CD1c-positive myeloid dendritic cell (primary cell): ENCODE data around the gene PLBD1.

Experiments
- DNase-seq: peaks from one replicate; pipeline ENCODE4 v3.0.0-alpha.2; 2016; ENCODE audit errors: extremely low spot score

Gene PLBD1, protein sequence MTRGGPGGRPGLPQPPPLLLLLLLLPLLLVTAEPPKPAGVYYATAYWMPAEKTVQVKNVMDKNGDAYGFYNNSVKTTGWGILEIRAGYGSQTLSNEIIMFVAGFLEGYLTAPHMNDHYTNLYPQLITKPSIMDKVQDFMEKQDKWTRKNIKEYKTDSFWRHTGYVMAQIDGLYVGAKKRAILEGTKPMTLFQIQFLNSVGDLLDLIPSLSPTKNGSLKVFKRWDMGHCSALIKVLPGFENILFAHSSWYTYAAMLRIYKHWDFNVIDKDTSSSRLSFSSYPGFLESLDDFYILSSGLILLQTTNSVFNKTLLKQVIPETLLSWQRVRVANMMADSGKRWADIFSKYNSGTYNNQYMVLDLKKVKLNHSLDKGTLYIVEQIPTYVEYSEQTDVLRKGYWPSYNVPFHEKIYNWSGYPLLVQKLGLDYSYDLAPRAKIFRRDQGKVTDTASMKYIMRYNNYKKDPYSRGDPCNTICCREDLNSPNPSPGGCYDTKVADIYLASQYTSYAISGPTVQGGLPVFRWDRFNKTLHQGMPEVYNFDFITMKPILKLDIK

DNA sequence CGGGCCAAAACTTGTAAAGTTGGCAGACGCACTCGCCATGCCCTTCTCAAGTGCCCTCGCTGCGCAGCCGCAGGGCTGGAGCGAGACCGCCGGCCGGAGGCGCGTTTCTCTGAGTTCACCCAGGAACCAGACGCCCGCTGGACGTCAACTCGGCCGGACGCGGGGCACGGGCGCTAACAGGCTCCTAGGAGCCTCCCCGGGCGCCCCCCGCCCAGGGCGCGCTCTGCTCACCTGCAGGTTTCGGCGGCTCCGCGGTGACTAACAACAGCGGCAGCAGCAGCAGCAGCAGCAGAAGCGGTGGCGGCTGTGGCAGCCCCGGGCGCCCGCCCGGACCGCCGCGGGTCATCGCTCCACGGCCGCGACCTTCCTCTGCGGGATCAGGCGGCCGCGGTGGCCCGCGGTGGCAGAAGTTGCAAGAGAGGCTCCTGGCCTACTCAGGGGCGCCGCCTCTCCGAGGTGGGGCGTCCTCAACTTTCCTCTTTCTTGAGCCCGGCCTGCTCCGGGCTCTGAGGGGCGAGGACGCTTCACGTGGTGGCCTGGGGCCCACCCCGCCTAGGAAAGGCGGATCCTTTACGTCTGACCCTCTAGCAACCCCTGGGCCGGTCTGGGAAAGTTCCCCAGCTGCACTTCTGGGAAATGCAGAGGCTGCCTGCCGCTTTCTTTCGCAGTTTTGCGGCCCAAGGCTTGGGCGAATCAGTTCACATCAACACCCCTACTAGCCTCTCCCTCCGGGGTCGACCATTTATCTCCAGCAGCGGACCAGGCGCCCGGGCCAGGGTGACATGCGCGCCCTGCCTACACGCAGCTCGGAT is at the start of gene PLBD1:
TSS of gene PLBD1 (minus strand) at position 533 of the 812 bp plus-strand sequence. CDS start at position 346, 187 bp downstream.
- peak; percentile 78 for DNase-seq

DNA sequence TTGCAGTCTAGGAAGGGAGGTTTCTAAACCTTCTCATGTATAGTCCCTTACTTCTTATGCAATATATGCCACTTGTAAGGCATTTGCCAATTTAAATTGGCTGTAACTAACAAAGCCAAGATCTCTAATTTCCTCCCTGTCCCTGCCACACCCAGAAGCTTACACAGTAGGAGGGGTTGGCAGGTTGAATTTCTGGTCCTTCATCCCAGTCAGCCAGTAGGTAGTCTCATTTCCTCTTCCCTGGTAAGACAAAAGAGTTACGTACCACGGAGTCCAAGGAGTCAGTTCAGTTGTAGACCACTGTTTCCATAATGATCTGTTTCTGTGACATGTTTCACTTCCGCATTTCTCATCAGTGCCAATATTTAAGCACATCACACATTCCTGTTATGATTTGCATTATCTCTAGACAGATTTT is 47.0 kb upstream of the PLBD1 start:
- DNase-seq = peak; percentile 86

DNA sequence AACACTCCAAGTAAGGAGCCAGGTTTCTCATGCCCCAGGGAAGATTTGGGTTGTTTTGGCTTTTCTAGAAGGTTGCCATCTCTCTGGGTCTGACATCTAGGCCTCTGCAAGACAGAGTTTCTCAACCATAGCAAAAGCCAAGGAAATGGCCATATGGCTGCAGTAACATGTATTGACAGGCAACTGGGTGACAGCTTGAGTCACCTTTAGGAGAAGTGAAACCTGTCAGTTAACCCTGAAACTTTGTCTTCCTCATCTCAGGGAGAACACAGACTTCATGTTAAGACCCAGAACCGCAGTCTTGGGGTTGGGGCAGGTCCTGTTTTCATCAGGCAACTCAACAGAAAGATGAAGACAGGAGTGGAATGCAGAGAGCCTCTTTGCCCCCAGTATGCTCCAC is 46.0 kb upstream of the PLBD1 start:
- DNase-seq = peak; percentile 85

DNA sequence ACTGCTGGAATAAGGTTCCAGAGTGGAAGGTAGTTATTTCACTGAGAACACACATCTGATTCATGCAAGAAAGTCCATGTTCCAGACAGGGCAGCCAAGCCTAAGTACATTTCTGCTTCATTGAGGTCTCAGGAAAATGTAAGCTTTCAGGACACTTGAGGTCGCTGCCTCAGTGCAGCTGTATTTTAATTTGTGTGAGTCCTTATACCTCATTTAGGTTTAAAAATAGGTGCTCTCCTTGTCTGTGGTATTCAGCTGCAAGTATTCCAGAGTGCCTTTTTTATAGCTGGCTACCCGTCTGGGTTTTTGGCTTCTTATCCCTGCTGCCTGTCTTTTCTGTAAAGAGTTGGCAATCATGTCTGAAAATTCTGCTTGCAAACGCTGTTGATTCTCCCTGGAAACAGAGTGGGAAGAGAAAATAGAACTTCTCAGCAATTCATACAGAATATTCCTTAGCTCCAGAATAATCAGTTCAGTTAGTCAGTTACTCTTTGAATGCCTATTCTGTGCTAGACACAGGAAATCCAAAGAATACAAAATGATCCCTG is 45.3 kb upstream of the PLBD1 start:
- no peak for DNase-seq

DNA sequence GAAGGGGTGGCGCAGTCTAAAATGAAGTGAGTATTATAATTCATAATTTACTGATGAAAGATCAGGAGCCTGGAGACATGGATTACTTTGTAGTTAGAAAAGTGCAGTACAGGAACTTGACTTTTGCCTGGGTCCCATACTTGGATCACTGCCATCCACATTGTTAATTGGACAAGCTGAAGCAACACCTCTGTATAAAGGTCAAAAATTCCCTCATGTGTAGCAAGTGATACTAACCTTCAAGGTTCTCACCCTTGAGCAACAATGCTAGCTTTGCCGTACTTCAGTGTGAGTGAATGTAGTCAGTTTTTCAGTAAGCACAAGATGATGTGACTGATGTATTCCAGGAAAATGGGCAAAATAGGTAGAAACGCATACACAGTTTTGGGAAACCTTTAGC is 44.6 kb upstream of the PLBD1 start:
- no peak for DNase-seq

DNA sequence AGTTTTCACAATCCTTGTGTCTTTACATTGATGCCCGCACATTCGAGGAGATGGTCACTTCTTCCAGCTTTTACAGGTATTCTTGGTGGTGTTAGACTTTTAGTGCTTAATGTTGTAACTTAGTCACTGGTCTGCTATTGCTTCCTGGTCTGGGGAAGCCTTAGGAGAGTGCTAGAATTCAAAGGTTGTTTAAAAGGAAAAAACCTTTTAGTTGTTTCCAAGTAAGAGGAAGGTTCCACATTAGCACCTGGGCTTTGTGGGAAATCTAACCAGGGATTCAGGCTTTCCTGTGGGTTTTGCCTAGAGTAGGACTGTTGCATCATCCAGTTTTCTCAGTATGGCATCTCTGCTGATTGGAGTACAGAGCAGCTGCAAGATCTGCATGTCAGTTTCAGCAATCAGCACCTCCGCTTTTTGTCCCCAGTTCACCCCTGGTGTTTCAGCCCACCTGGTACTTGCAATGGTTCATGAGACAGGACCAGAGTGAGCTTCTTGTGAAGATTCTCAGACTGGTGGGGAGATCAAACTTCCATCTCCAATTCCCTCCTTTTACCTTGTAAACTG is 44.0 kb upstream of the PLBD1 start:
- DNase-seq = no peak

DNA sequence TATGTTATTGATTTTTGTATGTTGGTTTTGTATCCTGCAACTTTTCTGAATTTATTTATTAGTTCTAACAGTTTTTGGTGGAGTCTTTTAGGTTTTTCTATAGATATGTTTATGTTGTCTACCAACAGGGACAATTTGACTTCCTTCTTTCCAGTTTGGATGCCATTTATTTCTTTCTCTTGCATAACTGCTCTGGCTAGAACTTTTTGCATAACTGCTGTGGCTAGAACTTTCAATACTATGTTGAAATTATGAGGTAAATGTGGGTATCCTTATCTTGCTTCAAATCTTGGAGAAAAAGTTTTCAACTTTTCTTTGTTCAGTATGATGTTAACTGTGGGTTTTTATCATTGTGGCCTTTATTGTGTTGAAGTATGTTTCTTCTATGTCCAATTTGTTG is 39.9 kb upstream of the PLBD1 start:
- DNase-seq = no peak

DNA sequence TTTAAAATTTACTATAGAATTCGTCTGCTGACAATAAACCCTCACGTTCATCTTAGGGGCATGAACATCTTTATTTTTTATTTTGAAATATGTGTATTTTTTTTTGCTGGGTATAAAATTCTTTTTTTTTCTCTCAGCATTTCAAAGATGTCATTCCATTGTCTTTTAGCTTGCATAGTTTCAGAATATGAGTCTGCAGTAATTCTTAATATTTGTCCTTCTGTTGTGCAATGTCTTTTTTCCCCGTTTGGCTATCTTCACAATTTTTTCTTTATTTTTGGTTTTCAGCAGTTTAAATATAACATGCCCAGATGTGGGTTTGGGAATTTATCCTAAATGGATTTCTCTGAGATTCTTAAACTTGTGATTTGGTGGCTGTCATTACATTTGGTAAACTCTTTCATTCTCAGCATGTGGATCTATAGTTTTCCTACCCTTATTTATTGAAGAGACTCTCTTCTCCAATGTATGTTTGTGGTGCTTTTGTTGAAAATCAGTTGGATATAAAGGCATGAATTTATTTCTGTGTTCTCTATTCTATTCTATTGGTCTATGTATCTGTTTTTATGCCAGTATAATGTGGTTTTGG is 37.8 kb upstream of the PLBD1 start:
- DNase-seq = peak; percentile 19

DNA sequence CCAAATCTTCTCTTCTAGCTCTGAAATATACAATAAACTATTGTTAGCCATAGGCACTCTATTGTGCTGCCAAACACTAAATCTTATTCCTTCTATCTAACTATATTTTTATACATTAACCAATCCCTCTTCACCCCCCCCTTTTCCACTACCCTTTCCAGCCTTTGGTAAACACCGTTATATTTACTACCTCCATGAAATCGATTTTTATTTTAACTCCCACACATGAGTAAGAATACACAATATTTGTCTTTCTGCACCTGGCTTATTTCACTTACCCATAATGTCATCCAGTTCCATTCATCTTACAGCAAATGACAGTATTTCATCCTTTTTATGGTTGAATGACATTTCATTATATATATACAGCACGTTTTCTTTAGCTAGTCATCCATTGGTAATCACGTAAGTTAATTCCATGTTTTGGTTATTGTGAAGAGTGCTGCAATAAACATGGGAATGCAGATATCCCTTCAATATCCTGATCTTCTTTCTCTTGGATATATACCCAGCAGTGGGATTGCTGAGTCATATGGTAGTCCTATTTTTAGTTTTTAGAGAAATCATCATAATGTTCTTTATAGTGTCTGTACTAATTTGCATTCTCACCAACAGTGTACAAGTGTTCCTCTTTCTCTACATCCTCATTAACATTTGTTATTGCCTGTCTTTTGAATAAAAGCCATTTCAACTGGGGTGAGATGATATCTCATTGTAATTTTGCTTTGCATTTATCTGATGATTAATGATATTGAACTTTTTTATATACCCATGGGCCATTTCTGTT is 34.2 kb upstream of the PLBD1 start:
- DNase-seq = no peak

DNA sequence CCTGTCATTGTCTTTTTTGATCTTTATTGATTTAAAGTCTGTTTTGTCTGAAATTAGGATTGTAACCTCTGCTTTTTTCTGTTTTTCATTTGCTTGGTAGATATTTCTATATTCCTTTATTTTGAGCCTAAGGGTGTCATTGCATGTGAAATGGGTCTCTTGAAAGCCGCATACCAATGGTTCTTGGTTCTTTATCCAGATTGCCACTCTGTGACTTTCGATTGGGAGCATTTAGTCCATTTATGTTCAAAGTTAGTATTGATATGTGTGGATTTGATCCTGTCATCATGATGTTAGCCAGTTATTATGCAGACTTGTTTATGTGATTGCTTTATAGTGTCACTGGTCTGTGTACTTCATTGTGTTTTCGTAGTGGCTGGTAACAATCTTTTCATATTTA is 29.8 kb upstream of the PLBD1 start:
- DNase-seq = no peak

DNA sequence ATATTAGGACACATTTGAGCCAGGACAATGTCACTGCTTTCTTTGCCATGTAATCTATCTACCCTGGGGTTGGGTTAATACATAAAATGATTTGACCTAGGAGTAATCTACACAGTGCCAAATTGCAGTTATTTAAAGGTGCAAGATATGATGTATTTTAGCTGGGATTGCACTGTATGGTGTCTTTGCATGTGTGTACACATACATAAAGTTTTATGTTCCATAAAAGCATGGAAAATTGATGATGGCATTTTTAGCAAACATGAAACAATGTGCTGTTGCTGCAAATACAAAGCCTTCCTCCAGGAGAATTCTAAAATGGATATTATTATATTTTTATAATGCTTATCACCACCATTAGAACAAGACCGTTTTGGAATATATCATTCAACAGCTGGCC is 24.0 kb upstream of the PLBD1 start:
- DNase-seq = no peak

DNA sequence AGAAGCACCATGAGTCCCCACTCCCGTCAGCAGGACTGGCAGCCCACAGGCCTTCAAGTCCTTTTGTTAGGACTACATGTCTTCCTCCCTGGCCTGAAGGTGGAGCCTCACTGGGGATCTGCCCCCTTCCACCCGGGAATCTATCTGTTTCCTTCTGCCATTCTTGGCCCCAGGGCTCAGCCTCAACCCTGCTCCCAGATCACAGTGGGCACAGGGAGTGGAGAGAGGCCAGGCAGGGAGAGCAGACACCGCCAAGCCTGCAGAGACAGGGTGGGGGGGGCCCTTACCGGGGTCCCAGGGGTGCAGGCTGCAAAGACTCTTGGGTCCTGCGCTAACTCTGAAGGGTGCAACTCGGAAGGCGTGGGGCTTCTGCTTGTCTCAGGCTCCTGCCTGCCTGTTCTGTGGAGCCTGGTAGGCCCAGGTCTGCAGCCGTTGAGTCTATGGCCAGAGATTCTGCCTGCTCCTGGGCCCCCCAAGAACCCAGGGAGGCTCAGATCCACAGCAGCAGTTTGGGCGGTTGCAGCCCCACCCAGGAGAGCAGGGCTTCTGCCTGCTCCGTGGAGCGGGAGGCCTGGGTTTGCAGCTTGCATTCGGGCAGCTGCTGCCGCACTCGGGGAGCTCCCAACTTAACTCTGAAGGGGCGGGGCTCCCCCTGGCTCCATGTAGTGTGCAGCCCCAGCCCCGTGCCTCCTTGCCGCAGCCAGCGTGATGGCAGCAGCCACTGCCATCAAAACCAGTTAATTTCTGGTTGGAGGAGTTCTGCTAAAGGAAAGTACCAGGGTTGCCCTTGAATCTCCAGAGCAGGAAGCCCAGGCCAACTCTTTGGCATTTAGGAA is 21.7 kb upstream of the PLBD1 start:
- DNase-seq = no peak

DNA sequence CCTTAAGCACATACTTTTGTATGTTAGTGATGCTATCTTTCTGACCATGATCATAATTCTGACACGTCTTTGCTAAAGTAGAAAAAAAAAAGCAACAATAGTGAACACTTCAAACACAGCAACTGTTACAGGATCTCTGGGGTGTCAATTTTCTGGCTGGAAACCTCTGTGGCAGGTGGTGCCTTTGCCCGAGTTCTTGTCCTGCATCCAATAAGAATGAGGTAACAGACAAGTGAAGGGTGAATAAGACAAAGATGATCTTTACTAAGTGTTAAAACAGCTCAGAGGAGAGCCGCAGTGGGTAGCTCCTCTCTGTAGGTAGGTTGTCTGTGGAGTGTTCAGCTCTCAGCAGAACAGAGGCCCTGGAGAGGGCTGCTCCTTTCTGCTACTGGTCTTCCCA is 20.9 kb upstream of the PLBD1 start:
- DNase-seq = no peak

DNA sequence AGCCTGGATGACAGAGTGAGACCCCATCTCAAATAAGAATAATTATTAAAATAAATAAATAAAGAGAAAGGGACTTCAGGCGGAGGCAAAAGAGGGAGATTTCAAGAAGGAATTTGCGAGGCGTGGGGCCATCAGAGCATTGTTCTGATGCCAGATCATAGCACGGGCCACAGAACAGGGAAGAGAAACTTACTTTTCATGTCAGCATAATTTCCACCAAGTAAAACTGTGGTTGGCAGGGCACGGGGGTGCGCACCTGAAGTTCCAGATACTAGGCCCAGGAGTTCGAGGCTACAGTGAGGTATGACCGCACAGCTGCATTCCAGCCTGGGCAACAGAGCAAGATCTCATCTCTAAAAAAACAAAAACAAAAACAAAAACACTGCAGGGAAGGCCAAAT is 11.0 kb upstream of the PLBD1 start:
- no peak for DNase-seq

DNA sequence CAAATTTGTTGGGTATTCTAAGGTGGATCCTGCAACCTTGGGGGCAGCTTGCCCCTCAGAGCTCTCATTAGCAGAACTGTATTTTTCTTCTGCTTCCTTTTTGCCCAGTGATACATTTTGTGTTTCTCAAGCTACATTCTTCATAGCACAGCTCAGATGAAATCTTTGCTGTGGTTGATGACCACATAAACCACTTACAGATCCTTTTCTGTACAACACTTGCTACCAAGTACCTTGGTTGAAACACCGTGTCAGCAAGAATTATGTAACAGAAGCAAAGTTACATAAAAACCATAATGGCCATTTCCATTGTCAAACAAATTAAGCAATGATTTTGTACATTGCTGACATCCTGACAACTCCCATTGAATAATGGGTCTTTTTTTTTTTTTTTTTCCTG is 9.7 kb upstream of the PLBD1 start:
- peak; percentile 23 for DNase-seq

DNA sequence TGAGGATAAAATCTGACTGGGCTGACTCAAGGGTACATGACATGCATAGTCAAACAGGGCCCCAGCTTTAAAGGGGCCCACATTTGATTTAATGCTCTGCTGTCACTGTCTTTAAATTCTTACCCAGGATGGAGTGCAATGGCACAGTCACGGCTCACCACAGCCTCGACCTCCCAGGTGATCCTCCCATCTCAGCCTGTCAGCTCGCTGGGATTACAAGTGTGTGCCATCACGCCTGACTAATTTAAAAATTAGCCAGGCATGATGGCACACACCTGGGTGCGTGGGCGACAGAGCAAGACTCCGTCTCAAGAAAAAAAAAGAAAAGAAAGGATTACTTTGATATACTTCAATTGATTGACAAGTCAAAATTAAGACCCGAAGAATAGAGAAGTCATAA is 9.2 kb upstream of the PLBD1 start:
- DNase-seq = no peak

DNA sequence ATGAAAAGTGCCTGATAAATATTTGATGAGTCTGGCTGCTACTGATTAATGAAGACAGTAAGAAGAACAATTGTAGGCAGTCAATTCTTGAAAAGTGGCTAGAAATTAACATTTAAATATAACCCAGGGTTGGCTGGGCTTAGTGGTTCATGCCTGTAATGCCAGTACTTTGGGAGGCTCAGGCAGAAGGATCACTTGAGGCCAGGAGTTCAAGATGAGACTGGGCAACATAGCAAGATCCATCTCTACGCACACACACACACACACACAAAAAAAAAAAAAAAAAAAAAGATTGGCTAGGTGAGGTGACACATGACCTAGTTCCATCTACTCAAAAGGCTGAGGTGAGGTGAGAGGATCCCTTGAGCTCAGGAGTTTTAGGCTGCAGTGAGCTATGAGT is 7.9 kb upstream of the PLBD1 start:
- no peak for DNase-seq

DNA sequence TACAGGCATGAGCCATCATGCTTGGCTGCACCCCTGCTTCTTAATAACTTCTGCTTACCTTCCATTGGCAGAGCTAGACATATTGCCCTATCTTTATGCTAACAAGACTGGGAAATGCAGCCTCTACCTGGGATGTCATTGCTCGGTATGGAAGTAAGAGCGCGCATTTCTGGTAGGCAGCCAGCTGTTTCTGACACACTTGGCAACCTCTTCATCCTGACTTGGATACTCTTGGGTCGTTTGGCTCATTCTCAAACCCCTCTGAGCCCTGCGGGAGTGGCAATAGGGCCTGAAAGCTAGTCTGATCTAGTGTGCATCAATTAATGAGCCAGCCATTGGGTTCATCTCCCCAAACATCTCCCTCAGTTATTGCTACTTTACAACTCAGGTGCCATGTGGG is 5.4 kb upstream of the PLBD1 start:
- DNase-seq = no peak

DNA sequence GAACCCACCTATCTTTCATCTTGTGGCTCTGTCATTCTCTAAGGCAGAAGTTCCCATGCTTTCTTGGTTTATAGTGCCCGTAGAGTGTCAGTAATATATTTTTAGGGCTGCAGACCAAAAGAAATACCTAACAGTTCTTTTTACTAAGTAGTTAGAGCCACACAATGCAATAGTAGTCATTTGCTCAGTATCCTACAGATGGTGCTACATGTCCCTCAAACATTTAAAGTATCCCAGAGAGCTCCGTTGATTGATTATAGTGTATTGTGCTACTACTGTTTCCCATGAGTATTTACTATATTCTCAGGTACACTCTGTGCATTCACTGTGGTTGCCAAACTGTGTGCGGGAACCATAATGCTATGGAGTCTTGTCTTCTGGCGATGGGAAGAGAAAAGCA is 4.7 kb upstream of the PLBD1 start:
- DNase-seq = no peak

DNA sequence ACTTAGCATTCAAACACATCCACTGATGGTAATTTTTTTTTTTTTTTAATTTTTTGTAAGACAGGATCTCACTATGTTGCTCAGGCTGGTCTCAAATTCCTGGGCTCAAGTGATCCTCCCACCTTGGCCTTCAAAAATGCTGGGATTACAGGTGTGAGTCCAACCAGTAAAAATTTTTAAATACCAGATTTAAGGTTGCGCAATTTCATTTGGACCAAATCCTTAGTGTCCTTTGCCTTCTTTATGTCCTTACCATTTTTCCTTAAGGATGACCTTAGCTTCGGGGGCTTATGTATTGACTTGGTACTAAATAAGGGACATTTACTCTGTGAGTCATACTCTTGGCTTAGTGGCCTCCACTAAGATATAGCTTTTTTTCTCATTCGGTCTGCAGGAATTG is 4.1 kb upstream of the PLBD1 start:
- DNase-seq = no peak
